GM18519 (cell line): Measurements from ENCODE around the gene LRRC32.
"Not testable (repeated sequence)": the region's sequence is repeated elsewhere in the genome, so short reads cannot be mapped to it uniquely, and the experiment has no call there.

ENCODE experiments used
- ATAC-seq: cut with Tn5 transposase; IDR thresholded peaks from one replicate; pipeline ENCODE4 v1.9.1; 2021; ENCODE audit warnings: mild to moderate bottlenecking, moderate library complexity; ENCODE audit not compliant: unreplicated experiment, low FRiP score

The LRRC32 gene

GRCh38 chr11:76631566-76632308 lies 38.8 kb downstream of the LRRC32 start:
- no peak for ATAC-seq

- ATAC-seq: no peak
Observed at GRCh38 chr11:76630600-76631281, 39.8 kb downstream of the LRRC32 start.

DNA sequence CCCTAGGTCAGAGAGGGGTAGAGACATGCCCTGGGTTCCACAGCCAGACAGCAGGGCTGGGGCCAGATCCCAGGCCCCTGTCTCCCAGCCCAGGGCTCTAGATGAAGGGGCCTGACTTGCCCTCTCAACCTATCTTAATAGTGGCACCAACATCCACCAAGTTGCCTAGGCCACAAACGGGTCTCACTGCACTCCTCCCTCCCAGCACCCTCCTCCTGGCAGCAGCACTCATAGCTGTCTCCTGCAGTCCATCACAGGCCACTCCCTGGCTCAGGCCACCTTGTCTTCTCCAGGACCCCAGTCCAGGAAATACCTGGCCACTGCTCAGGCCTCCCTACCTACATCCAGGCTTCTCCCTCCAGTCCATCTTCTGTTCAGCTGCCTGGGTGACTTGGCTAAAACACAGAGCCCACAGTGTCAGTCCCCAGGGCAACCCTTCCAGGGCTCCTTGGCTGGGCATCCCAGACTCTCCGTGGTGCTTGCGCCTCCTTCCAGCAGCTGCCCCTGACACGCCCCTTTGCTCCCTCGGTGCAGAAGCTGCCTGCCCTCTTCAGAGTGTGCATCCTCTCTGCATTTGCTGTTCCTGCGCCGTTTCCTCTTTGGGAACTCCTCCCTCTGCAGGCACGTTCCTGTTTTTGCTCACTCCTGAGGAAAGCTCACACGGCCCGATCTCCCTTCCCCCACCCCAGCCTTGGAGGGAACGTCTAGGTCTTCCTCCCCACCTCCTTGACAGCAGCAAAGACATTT lies 40.5 kb downstream of the LRRC32 start:
- no peak for ATAC-seq

GRCh38 chr11:76629116-76629852 lies 41.3 kb downstream of the LRRC32 start:
- no peak for ATAC-seq

DNA sequence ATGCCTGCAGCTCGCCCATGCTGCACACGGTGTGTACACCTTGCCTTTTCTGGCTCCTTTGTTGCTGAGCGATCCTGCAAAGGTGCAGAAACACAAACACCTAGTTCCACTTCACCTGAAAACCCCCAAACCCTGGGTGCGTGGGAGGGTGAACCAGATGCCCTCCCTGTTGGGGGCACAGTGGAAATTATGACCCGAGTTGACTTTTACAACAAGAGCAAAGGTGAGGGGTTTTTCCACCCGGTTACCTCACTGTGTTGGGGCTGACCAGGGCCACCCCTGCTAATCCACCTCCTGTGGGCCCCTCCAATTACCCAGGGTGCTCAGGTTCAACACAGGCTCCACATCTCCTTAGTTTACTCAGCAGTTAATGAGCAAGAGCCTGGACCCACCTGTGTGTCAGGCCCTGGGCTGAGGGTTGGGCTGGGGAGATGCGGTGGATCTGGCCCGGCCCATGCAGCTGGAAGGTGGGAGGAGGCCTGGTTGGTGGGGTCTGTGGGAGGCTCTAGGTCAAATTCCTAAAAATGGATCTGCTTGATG lies 42.1 kb downstream of the LRRC32 start:
- no peak for ATAC-seq

DNA sequence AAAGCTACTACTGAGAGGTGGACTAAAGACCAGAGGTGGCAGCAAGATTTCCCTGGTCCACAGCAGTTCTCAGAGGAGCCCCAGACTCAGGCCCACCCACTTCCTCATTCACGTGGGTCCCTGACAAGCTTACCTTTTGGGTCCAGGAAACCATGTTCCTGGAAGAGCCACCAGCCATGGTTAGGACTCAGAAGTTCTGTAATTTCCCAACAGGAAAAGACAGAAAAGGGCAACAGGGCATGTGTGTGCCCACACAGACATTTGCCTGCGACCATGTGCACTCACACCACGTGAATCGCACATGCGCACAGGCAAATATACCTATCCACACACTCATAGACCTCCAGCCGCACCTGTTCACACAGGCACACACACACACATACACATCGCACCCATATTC lies 42.9 kb downstream of the LRRC32 start:
- ATAC-seq: no peak

GRCh38 chr11:76626921-76627401 lies 43.6 kb downstream of the LRRC32 start:
- ATAC-seq: no peak

DNA sequence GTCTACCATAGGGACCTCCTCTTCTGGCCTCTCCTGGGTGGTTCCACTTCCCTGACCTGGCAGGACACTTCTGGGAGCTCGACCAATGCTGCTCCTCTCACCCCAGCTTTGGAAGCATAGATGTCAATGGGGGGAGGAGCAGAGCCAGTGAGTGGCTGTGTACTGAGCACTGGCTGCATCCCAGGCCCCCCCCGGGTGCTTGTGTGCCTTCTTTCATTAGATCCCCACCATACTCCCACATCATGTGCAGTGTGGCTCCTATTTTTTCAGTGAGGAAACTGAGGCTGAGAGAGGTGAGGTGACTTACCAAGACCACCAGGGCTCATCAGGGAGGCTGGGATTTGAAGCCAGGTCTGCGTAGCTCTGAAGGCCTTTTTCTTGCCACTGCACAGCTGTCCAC lies 44.3 kb downstream of the LRRC32 start:
- ATAC-seq: no peak

- no peak for ATAC-seq
Observed at GRCh38 chr11:76625472-76626186, 44.9 kb downstream of the LRRC32 start.

GRCh38 chr11:76624500-76625379 lies 45.8 kb downstream of the LRRC32 start:
- ATAC-seq: no peak

GRCh38 chr11:76623884-76624419 lies 46.6 kb downstream of the LRRC32 start:
- no peak for ATAC-seq

- ATAC-seq: no peak
Observed at GRCh38 chr11:76623171-76623883, 47.2 kb downstream of the LRRC32 start.

- ATAC-seq: no peak
Observed at GRCh38 chr11:76622493-76623094, 48.0 kb downstream of the LRRC32 start.

DNA sequence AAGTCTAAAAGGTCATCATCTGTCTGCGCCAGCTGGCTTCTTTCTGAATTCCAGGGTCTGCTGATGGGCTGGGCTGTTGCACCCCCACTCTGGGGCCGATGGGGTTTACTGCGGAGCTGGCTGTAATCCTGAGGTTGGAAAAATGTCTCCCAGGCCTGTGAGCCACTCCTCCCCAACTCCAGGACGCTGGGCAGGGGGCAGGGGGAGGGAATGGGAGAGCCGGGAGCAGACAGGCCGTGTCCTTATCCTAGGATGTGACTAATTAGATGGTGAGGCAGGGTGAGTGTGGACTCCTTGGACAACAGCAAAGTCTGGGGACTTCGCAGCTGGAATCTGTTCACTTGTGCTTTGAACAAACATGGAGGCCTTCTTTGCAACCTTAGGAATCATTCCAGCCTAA lies 48.7 kb downstream of the LRRC32 start:
- no peak for ATAC-seq

DNA sequence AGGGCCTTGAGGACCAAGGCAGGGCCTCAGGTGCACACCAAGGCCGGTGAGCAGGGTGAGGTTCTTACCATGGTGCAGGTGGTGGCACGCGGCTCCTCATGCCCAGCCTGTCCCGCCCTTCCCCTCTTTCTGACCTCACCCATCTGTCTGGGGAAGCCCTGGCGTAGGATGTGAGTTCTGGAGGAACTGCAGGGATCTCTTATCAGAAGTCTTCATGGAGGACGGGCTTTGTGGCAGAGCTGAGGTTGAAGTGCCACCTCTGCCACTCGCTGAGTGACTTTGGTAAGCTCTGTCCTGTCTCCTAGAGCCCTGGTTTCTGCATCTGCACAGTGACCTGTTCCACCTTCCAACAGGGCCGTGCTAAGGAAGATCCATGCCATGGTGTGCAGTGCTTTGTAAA lies 49.1 kb downstream of the LRRC32 start:
- ATAC-seq: no peak

GRCh38 chr11:76620489-76620888 lies 50.1 kb downstream of the LRRC32 start:
- ATAC-seq: no peak

GRCh38 chr11:76619801-76620200 lies 50.7 kb downstream of the LRRC32 start:
- ATAC-seq: not testable (repeated sequence)
